Activated T-cell treated with anti-CD3 and anti-CD28 coated beads for 24 hours (primary cell): Measurements from ENCODE around the gene DPH3.

Experiments used
- DNase-seq: peaks from one replicate; pipeline ENCODE4 v3.0.0-alpha.2; 2020; ENCODE audit warnings: low read depth

Gene DPH3

DNA sequence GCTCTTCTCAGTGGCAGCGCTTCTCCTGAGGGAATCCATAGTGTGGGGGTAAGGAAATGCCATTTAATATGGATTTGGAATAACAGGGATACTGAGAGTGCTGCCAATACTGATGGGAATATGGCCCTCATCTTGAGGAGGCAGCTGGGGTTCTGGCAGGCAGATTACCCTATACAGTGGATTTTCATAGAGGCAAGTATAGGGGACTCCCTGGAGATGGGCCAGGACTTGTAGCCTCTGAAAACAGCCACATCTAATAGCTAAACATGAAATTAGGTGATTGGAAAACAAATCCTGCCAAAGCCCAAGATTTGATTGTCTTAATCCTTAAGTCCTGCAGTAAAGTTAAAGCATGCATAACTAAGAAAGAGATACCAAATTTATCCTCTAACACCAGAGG is 30.9 kb downstream of the DPH3 start:
- no peak for DNase-seq

DNA sequence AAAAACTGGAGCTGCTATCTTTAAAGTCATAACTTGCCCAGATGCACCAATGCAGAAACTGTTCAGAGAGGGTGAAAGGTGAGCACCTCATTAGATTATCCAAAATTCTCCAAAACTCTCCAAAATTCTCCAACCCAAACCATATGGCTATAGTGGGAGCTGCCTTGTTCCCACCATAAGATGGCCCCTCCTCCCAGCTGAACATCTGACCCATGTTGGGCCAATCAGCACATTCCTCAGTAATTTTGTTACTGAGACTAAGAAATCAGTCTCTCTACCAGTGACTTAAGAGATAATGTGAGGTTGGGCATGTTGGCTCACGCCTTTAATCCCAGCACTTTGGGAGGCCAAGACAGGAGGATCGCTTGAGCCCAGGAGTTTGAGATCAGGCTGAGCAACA is 32.8 kb downstream of the DPH3 start:
- DNase-seq, result no peak

DNA sequence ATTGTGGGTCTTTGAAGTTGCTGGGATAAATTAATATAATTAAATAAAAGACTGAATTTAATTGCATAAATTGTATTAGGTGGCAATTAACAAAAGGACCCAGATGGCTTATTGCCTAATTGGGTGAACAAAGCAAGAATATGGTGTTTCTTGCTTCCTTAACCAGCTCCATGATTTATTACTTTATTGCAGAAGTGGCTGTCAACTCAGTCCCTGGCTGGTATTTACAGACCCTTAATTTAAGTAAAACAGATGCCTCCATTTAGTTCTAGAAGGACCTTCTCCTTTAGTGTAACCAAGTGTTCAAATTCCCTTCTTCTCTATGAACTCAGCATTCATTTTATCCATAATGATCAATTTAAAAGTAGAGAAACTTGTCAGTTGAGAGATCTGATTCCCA is 35.1 kb downstream of the DPH3 start:
- no peak for DNase-seq

DNA sequence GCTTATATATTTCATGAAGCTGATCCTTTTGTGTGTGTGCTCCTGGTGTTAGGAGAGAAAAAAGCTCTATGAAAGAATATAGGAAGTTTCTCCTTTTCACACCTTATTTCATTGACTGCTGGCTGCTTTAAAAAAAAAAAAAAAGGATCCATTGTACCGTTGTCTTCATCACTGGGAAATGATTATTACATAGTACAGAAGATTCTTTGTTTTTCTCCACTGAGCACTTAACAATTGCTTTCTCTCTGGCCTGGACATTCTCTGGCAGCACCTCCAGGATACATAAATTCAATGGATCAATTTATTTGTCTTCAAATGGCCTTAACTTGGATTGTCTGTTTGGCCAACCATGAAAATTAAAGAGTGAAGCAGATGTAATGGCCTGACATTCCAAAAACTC is 37.2 kb downstream of the DPH3 start:
- DNase-seq, result no peak

DNA sequence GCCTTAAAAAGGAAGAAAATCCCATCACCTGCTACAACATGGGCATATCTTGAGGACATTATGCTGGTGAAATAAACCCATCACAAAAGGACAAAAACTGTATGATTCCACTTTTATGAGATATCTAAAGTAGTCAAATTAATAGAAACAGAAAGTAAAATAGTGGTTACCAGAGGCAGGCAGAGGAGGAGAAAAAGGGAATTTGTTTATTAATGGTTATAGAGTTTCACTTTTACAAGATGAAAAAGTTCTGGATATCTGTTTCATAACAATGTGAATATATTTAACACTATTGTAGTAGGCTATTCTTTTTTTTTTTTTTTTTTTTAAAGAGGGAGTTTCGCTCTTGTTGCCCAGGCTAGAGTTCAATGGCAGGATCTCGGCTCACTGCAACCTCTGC is 40.4 kb downstream of the DPH3 start:
- no peak for DNase-seq

DNA sequence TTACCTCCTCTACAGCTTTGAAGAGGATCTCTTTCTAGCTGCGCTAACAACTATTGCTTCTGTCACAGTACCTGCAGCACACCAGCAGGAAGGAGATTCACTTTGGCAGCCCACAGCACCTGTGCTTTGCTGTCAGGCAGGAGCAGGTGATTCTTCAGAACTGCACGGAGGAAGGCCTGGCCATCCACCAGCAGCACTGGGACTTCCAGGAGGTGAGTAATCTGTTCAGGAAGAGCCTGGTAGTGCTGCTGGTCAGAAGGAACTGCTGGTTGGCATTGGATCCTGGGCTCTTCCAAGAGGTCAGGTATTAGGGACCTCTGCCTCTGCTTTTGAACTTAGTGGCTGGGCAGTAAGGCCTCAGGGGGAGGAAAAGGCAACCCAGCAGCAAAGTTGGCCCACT is 42.2 kb downstream of the DPH3 start:
- DNase-seq, result no peak

DNA sequence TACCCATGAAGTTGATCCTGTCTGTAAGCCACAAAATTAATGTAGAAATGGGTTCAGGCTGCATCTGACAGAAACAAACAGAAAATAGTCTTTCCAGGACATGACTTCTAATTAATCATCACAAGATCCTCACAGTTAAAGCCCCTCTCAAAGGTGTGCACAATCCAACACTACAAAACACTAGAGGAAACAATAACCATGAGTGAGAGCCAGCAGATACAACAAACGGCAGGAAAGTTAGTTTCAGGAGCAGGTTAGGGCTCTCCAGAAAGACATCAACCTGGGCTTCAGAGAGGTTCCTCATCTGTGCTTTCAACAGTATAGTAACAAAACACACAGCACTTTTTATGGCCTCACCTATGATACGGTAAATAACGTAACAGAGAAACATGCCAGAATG is 42.8 kb downstream of the DPH3 start:
- no peak for DNase-seq

DNA sequence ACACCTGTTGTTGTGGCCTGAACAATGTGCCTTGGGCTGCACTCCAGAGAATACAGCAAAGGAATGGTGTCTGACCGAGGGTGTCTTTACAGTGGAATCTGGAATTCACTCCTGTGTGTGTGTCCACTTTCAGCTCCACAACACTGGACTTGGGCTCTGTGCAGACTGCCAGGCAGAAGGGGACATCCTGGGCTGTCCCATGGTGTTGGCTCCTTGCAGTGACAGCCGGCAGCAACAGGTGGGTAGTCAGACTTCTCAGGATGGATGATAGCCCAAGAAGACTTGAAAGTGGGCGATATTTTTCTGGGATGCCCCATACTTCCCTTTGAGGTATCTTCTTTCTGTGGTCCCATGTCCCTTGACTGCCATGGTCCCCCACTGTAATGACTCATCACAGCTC is 45.0 kb downstream of the DPH3 start:
- no peak for DNase-seq

DNA sequence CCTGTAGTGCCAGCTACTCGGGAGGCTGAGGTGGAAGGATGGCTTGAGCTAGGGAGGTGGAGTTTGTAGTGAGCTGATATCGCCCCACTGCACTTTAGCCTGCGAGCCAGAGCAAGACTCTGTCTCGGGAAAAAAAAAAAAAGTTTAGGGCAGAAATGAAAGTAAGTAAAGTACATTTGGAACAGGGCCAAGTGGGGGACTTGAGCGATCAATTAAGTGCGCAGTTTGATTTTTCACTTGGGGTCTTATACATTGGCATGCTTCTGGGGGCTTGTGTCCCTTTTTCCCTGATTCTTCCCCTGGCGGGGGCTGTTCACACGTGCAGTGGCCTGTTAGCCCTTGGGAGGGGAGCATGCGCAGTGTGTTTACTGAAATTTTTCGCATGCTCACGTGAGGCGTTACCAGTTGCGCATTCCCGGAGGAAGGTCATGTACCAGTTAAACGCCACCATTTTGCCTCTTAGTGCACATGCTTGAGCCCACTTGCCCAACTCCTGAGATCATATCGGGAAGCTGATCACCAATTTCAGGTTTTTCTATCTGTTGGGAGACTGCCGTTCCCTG is 48.3 kb downstream of the DPH3 start:
- DNase-seq, result no peak

DNA sequence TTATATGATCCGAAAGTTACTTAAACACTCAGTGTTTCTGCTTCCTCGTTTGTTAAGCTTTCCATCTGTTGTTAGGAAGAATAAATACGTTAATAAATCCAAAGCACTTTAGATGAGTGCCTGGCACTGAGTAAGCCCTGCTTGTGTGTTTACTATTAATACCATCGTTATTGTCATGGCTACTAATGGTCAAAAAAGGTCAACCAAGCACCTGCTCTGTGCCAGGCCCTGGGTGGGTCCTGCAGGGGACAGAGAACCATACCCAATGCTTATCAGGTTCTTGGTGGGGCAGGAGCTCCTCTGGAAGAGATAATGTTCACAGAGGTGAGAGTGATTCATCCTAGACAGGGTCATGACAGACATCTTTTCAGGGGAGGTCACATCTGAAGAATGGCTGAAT is 50.4 kb downstream of the DPH3 start:
- no peak for DNase-seq

DNA sequence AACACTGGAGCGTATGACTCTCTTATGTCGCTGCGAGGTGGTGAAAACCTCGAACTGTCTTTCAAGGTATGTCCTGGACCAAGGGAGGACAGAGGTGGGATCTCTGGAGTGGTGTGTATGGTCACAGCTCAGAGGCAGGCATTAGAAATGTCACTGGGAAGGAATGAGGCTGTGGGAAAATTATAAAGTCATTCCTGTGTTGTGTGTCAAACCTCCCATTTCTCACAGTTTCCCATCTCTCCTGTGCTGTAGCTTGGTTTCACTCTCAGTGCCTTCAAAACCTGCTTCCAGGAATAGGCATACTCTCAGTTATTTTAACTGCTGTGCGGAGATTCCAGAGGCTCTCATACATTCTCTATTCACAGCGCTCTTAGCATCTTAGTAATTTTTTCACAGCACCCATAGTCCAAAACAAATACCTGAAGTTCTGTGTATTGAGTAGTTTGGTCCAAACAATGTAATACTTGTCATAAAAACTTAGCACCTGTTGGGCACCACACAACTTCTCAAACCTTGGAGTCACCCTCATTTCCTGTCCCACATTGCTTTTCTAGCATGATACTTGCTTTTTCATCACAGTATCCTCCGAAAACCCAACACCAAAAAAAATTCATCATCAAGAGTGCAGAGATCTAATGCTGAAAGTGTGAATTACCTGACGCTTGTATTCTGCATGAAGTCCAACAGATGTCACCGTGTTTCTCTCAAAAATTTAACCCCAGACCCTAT is 53.4 kb downstream of the DPH3 start:
- no peak for DNase-seq
